ENCODE results near the gene SMG5.
"Not testable (repeated sequence)": the region's sequence is repeated elsewhere in the genome, so short reads cannot be mapped to it uniquely, and the experiment has no call there.

The SMG5 gene

GRCh38 chr1:156244712-156245111, 37.9 kb downstream of the SMG5 start:
- FAIRE-seq (no peak), DNase-seq (ENCODE audit: low spot score) (no peak)

GRCh38 chr1:156244126-156244525, 38.5 kb downstream of the SMG5 start:
- FAIRE-seq (no peak), DNase-seq (ENCODE audit: low spot score) (no peak)

- FAIRE-seq (no peak), DNase-seq (ENCODE audit: low spot score) (no peak)
Observed at GRCh38 chr1:156242738-156243137, 39.9 kb downstream of the SMG5 start.

GRCh38 chr1:156241926-156242325, 40.7 kb downstream of the SMG5 start, which contains the start of gene BGLAP:
Gene BGLAP, plus strand, starts transcription at chr1:156242184. Its CDS starts 48 bp downstream, at chr1:156242232.
- DNase-seq (ENCODE audit: low spot score) = no peak
- no peak for FAIRE-seq

GRCh38 chr1:156241311-156241811, 41.3 kb downstream of the SMG5 start:
- FAIRE-seq (peak; percentile 66), DNase-seq (ENCODE audit: low spot score) (peak; percentile 84)

- FAIRE-seq (no peak), DNase-seq (ENCODE audit: low spot score) (no peak)
Observed at GRCh38 chr1:156238248-156238647, 44.4 kb downstream of the SMG5 start.

- FAIRE-seq (no peak), DNase-seq (ENCODE audit: low spot score) (no peak)
Observed at GRCh38 chr1:156236164-156236563, 46.5 kb downstream of the SMG5 start.

GRCh38 chr1:156233426-156234127, 49.0 kb downstream of the SMG5 start:
- FAIRE-seq = no peak

GRCh38 chr1:156232201-156232894, 50.3 kb downstream of the SMG5 start:
- FAIRE-seq = no peak
- DNase-seq (ENCODE audit: low spot score) = no peak

More at GRCh38 chr1:156233426-156234127, 49.0 kb downstream of the SMG5 start:
- DNase-seq (ENCODE audit: low spot score) = peak; percentile 61

- DNase-seq (ENCODE audit: low spot score) (no peak), FAIRE-seq (no peak)
Observed at GRCh38 chr1:156230473-156230837, 52.2 kb downstream of the SMG5 start.

GRCh38 chr1:156229809-156230472, 52.7 kb downstream of the SMG5 start:
- no peak for FAIRE-seq
- no peak for DNase-seq (ENCODE audit: low spot score)

- DNase-seq (ENCODE audit: low spot score) = no peak
- FAIRE-seq = no peak
Observed at GRCh38 chr1:156228501-156228900, 54.1 kb downstream of the SMG5 start.

GRCh38 chr1:156226782-156227181, 55.8 kb downstream of the SMG5 start:
- DNase-seq (ENCODE audit: low spot score) (no peak), FAIRE-seq (no peak)

- FAIRE-seq (no peak), DNase-seq (ENCODE audit: low spot score) (no peak)
Observed at GRCh38 chr1:156226116-156226538, 56.5 kb downstream of the SMG5 start.

- no peak for DNase-seq (ENCODE audit: low spot score)
- FAIRE-seq = no peak
Observed at GRCh38 chr1:156225677-156226014, 57.0 kb downstream of the SMG5 start.

GRCh38 chr1:156221986-156222692, 60.5 kb downstream of the SMG5 start:
- no peak for FAIRE-seq

GRCh38 chr1:156220226-156220625, 62.4 kb downstream of the SMG5 start:
- DNase-seq (ENCODE audit: low spot score) (no peak), FAIRE-seq (no peak)

More at GRCh38 chr1:156221986-156222692, 60.5 kb downstream of the SMG5 start:
- no peak for DNase-seq (ENCODE audit: low spot score)

GRCh38 chr1:156217871-156218270, 64.8 kb downstream of the SMG5 start:
- FAIRE-seq = no peak

GRCh38 chr1:156216361-156217086, 66.1 kb downstream of the SMG5 start:
- DNase-seq (ENCODE audit: low spot score) = not testable (repeated sequence)
- FAIRE-seq = peak; percentile 100

More at GRCh38 chr1:156217871-156218270, 64.8 kb downstream of the SMG5 start:
- no peak for DNase-seq (ENCODE audit: low spot score)

GRCh38 chr1:156214024-156214748, 68.4 kb downstream of the SMG5 start:
- DNase-seq (ENCODE audit: low spot score) (peak; percentile 65), FAIRE-seq (no peak)
